HG03060 (cell line): ENCODE results near the gene TRIM38.

Experiments
- ATAC-seq: cut with Tn5 transposase; IDR thresholded peaks from one replicate; pipeline ENCODE4 v1.9.1; 2021; ENCODE audit warnings: low read depth, moderate number of reproducible peaks; ENCODE audit not compliant: unreplicated experiment

The TRIM38 gene

GRCh38 chr6:26025047-26025893 is 62.7 kb downstream of the TRIM38 start:
- ATAC-seq, result no peak

- peak; percentile 25 for ATAC-seq
Observed at GRCh38 chr6:26025894-26026832, 63.6 kb downstream of the TRIM38 start.

GRCh38 chr6:26026833-26027490 is 64.4 kb downstream of the TRIM38 start:
- ATAC-seq, result peak; percentile 33

- ATAC-seq, result no peak
Observed at GRCh38 chr6:26027491-26028211, 65.0 kb downstream of the TRIM38 start.

GRCh38 chr6:26028212-26028745 is 65.7 kb downstream of the TRIM38 start:
- no peak for ATAC-seq

- no peak for ATAC-seq
Observed at GRCh38 chr6:26028746-26029569, 66.4 kb downstream of the TRIM38 start.

- ATAC-seq, result no peak
Observed at GRCh38 chr6:26029570-26029856, 66.9 kb downstream of the TRIM38 start.

GRCh38 chr6:26029857-26030653 is 67.5 kb downstream of the TRIM38 start:
- no peak for ATAC-seq

- ATAC-seq, result no peak
Observed at GRCh38 chr6:26030716-26031115, 68.1 kb downstream of the TRIM38 start.

- no peak for ATAC-seq
Observed at GRCh38 chr6:26031151-26031594, 68.6 kb downstream of the TRIM38 start.

GRCh38 chr6:26031595-26032339 is 69.2 kb downstream of the TRIM38 start:
- ATAC-seq, result peak; percentile 34

GRCh38 chr6:26032340-26033084 is 69.9 kb downstream of the TRIM38 start:
- ATAC-seq, result no peak

- ATAC-seq, result peak; percentile 59
Observed at GRCh38 chr6:26033085-26033940, 70.7 kb downstream of the TRIM38 start.

- ATAC-seq, result no peak
Observed at GRCh38 chr6:26033941-26034354, 71.3 kb downstream of the TRIM38 start.

GRCh38 chr6:26034905-26035304 is 72.3 kb downstream of the TRIM38 start:
- no peak for ATAC-seq
